Sigmoid colon (tissue), 4 donors: ENCODE data around the gene FBXO21.

Experiments
- EP300 ChIP-seq, 4 donors: sonication (generic); formaldehyde crosslinking; IDR thresholded peaks; one replicate each; pipeline ENCODE4 v1.6.1; 2017; ENCODE audit warnings: antibody characterized with exemption in 4 of 4
- POLR2A ChIP-seq, 2 donors: fragments of 450-650 bp; IDR thresholded peaks; one replicate each; pipeline ENCODE4 v1.6.1; 2016; ENCODE audit warnings: antibody characterized with exemption in 2 of 2, mild to moderate bottlenecking in 2 of 2, moderate library complexity in 2 of 2
- POLR2AphosphoS5 ChIP-seq, 4 donors: sonication (generic); formaldehyde crosslinking; IDR thresholded peaks; one replicate each; pipeline ENCODE4 v1.6.1; 2017; ENCODE audit warnings: antibody characterized with exemption in 4 of 4
- TF ChIP-seq, protein P1 (sequence below), 4 experiments: fragments of 450-650 bp in 3 of 4; fragments of 200-600 bp in 1 of 4; IDR thresholded peaks; one replicate each; pipeline ENCODE4 v1.5.1; 2016 to 2019; ENCODE audit warnings: antibody characterized with exemption in 4 of 4, mild to moderate bottlenecking in 3 of 4, moderate library complexity in 2 of 4

DNA sequence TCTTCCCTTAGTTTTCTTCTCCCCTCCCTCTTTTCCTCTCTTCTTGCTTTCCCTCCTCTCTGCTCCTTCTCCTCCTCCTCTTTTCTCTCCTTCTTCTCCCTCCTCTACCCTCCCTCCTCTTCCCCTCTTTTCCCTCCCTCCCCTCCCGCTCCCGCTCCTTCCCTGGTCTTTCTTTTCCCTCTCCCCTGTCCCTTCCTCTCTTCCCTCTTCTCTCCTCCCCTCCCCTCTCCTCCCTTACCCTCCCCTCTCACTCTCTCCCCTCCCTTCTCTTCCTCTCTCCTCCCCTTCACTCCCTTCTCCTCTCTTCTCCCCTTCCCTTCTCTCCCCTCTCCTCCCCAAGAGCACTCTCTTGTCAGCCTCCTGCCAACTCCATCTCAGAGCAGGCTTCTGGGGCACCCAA is 17.4 kb upstream of the FBXO21 start:
- TF ChIP-seq, protein P1, sequence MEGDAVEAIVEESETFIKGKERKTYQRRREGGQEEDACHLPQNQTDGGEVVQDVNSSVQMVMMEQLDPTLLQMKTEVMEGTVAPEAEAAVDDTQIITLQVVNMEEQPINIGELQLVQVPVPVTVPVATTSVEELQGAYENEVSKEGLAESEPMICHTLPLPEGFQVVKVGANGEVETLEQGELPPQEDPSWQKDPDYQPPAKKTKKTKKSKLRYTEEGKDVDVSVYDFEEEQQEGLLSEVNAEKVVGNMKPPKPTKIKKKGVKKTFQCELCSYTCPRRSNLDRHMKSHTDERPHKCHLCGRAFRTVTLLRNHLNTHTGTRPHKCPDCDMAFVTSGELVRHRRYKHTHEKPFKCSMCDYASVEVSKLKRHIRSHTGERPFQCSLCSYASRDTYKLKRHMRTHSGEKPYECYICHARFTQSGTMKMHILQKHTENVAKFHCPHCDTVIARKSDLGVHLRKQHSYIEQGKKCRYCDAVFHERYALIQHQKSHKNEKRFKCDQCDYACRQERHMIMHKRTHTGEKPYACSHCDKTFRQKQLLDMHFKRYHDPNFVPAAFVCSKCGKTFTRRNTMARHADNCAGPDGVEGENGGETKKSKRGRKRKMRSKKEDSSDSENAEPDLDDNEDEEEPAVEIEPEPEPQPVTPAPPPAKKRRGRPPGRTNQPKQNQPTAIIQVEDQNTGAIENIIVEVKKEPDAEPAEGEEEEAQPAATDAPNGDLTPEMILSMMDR (IDR thresholded peaks at IDR 0.05) = no peak
- TF ChIP-seq POLR2AphosphoS5 (IDR thresholded peaks at IDR 0.05) (no peak), EP300 (IDR thresholded peaks at IDR 0.05) (no peak), POLR2A (IDR thresholded peaks at IDR 0.05) (no peak)
